HL-60/S4 (cell line): Measurements from ENCODE around the gene MYH7B.

Experiments used
- in situ Hi-C: fragments of 300-500 bp; cut with MboI; formaldehyde crosslinking; loops from 2 replicates; pipeline ENCODE4 v1.14.3; 2022; ENCODE audit warnings: low sequenced_read_pairs

MYH7B gene

DNA sequence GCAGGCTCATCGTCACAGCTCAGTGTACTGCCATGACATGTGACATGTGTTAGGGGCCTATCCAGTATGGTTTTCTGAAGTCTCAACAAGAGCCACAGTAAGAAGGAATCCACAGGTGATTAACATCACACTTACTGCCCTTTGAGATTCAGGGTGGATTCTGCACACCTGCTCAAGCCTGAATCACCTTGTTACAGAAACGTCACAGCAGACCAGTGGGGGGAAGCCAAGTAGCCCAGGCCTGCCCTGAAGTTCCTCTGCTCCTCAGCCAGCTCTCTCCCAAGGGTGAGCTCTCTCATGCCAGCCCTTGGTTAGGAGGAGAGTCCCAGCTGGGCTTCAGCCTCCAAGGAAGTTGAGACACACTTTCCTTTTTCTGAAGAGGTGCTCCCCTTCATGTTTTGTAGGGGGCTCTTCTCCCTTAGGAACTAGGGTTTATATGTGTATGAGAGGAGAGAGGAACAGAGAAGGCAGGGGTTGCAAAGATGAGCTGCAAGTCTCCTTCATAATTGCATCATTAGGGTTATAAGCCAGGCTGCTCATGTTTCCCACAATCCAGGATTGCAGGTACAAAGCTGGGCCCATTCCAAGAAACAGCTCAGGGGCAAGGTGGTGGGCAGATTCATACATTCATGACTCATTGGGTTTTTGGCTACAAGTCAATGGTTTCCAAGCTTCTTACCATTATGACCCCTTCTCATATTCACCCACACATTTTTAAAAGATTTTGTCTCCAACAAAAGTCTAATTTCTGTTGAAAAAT, 11.7 kb upstream of the MYH7B start:
- in situ Hi-C loops, result no loop called here

GRCh38 chr20:34945315-34946077, 10.2 kb upstream of the MYH7B start:
- in situ Hi-C loops, result no loop called here

GRCh38 chr20:34946661-34947060, 9.0 kb upstream of the MYH7B start:
- in situ Hi-C loops, result no loop called here

DNA sequence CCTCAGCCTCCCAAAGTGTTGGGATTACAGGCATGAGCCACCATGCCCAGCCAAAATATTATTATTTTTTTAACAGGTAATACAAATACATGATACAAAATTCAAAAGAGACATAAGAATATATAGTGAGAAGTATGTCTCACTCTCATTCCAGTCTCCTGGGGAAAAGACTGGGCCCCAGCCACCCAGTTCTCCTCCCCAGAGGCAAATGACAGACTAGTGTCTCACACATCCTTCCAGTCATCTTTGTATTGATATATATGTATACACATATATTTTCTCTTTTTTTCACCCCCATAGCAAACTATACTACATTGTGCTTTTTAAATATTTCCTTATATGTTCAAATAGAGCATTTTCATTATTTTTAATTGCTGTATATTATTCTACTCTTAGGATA, 8.3 kb upstream of the MYH7B start:
- in situ Hi-C loops, result no loop called here

GRCh38 chr20:34948030-34948429, 7.6 kb upstream of the MYH7B start:
- in situ Hi-C loops, result no loop called here

DNA sequence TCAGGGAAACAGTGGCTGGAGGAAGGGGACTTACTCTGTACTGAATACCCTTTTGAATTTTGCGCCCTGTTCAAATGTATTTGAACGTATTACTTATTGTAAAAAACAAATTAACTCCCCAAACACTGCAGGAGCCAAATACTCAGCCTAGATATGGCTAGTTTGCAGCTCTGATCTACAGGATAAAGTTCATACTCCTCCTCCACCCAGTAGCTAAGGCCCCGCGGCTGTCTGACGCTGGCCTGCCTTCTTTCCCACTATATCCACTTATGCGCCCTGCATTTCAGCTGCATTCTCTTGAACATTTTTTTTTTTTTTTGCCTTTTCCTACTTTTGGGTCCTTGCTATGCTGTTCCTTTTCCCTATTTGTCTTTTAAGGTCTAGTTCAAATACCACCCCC, 6.5 kb upstream of the MYH7B start:
- in situ Hi-C loops, result no loop called here

DNA sequence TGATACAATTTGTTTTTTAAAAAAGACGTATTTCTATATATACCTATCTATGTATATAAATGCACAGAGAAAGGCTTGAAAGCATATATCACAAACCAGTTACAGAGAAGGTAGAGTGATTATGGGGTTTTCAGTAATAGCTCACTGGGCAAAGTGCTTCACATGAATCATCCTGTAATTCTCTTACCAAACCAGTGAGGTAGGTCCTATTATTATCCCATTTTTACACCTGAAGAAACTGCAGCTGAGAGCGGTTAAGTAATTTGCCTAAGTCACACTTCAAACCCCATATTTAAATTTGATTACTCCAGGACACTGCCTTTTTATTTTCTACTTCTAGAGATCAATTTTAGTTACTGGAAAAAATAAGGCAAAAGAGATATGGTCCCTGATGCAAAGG, 4.4 kb upstream of the MYH7B start:
- in situ Hi-C loops, result no loop called here

- in situ Hi-C loops, result no loop called here
Observed at GRCh38 chr20:34951652-34952051, 4.0 kb upstream of the MYH7B start.

GRCh38 chr20:34952671-34953070, 3.0 kb upstream of the MYH7B start:
- in situ Hi-C loops, result no loop called here

GRCh38 chr20:34953960-34954359, 1.7 kb upstream of the MYH7B start:
- in situ Hi-C loops, result no loop called here

DNA sequence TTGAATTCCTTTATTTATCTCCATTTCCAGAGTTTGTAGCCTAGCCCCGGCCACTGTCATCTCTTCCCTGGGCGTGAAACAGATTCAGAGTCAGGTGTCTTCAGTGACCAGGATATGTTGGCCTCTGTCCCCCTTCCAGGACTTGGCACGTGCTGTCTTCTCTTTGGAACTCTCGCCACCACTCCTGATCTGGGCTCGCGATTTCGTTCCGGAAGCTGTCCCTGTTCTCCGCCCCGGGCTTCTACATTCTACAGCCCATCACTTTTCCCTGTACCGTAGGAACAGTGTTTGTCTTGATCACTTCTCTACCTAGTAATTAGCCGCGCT, 801 bp upstream of the MYH7B start:
- in situ Hi-C loops, result loop anchor here (5.0 kb wide), 1 partner anchor 83 kb away; the partner anchor contains the start of gene GGT7

GRCh38 chr20:34956041-34956458, 382 bp downstream of the MYH7B start:
- in situ Hi-C loops, result loop anchor here (5.0 kb wide), 1 partner anchor 84 kb away; the partner anchor contains the start of gene GGT7

DNA sequence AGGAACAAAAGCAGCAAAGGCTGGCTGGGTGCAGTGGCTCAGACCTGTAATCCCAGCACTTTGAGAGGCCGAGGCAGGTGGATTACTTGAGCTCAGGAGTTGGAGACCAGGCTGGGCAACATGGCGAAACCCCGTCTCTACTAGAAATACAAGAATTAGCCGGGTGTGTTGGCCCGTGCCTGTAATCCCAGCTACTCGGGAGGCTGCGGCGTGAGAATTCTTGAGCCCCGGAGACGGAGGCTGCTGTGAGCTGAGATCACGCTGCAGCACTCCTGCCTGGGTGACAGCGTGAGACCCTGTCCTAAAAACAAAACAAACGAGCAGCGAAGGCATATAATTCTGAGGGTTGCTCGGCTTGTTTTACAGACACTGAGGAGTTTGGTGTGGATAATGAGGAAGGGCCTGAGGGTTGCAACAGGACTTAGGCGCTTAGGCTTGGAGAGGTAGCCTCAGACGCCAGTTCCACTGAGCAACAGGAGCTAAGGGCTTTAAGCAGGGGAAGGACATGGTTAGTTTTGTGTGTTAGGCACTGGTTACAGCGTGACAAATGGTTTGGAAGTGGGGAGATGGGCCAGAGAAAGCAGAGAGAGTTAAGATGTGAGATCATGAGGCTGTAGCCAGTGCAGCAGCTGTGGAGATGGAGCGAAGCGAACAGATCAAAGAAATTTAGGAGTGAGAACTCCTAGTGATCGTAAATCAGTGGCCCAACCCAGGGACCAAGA, 1.2 kb downstream of the MYH7B start:
- in situ Hi-C loops, result loop anchor here (5.0 kb wide), 1 partner anchor 85 kb away; the partner anchor contains the start of gene GGT7

DNA sequence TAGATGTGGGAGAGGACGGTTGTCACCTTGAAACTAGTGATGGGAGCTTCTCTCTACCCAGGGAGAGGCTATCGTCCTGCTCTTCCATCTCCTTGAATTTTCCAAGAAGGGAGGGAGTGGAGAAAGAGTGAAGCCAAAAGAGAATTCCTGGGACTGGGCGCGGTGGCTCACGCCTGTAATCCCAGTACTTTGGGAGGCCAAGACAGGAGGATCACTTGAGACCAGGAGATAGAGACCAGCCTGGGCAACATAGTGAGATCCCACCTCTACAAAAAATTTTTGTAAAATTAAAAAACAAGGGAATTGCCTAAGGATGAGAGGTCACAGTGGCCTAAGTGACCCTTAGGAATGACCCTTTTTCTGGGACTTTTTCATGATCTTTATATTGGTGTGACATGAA, 8.8 kb downstream of the MYH7B start:
- in situ Hi-C loops, result no loop called here

GRCh38 chr20:34965051-34965450, 9.4 kb downstream of the MYH7B start:
- in situ Hi-C loops, result no loop called here

- in situ Hi-C loops, result no loop called here
Observed at GRCh38 chr20:34967421-34967820, 11.8 kb downstream of the MYH7B start.

- in situ Hi-C loops, result no loop called here
Observed at GRCh38 chr20:34968042-34968775, 12.5 kb downstream of the MYH7B start.

GRCh38 chr20:34970193-34970840, 14.6 kb downstream of the MYH7B start:
- in situ Hi-C loops, result no loop called here

GRCh38 chr20:34970846-34971560, 15.3 kb downstream of the MYH7B start:
- in situ Hi-C loops, result no loop called here
